ENCODE data around the gene ZNF320.
A peak's percentile ranks its signal among the peaks of the same experiment; 100 is the strongest.
"Not testable (repeated sequence)": the region's sequence is repeated elsewhere in the genome, so short reads cannot be mapped to it uniquely, and the experiment has no call there.

The ZNF320 gene

DNA sequence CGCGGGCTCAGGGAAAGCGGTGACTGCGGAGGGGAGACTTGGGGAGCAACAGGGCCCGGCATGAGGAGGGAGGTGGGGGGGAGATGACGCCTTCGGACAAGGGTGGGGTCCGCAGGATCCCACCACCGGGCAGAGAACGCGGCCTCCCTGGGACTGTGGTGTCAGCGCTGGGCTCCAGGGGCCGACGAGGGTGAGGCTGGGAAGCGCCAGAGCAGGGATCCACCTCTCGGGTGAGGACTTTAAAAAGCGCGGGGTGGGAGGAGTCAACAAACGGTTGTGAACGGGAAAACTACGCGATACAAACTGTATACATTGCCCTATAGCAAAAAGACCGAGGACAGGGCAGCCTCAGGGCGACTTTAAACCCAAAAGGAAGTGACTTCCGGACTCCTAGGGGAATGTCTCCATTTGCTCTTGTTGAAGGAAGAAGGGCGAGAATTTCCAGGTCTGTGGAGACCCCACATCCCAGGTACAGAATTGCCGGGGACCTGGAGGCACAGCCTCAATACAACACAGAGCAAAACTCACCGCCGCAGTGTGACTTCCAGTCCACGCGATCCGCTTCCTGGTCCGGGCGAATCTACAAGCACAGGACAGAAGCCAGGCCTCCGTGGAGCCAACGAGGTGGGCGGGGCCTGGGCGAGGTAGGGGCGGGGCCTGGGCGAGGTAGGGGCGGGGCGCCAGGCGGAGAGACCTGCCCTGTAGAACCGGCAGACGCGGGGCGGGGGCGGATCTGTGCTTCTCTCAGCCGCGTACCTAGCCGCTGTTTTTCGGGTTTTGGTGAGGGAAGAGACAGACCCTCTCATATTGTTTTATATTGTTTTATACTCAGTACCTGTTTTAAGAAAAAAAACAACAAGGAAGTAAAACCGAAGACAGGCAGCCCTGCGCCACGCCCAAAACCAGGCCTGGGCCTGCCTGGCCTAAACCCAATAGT is 25.7 kb upstream of the ZNF320 start, which contains the start of gene ZNF888:
ZNF888 (minus strand) TSS at position 588 of the 937 bp plus-strand sequence. CDS start 5,555 bp downstream, outside the sequence.
- peak; percentile 74 for DNase-seq (ENCODE audit: low read depth)

DNA sequence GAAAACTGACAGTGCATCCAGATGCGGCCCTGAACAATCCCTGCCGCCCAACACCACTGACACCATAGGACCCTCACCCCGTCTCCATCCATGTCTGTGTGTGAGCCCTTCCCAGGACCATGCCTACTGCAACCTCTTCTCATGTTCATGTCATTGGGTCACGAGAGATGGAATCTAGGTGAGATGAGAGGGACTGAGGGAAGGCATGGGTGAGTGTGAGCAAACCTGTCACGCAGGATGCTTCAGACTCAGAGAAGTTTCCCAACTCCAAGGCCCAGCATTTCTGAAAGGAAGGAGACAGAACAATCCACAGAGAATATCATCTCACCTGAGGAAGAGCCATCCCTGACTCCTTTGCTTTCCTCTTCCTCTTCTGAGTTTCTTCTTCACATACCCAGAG is 20.1 kb upstream of the ZNF320 start:
- no peak for DNase-seq (ENCODE audit: low read depth)

DNA sequence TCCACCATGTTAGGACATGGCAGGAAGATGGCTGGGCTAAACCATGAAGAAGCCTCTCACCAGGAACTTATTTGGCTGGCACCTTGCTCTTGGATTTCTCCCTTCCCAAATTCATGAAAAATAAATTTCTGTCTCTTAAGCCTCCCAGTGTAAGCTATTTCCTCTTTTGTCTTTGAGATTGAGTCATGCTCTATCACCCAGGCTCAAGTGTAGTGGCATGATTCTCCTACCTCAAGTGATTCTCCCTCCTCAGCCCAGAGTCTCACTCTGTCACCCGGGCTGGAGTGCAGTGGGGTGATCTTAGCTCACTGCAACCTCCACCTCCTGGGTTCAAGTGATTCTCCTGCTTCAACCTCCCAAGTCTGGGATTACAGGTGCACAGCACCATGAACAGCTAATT is 13.2 kb upstream of the ZNF320 start:
- DNase-seq (ENCODE audit: low read depth) = no peak

DNA sequence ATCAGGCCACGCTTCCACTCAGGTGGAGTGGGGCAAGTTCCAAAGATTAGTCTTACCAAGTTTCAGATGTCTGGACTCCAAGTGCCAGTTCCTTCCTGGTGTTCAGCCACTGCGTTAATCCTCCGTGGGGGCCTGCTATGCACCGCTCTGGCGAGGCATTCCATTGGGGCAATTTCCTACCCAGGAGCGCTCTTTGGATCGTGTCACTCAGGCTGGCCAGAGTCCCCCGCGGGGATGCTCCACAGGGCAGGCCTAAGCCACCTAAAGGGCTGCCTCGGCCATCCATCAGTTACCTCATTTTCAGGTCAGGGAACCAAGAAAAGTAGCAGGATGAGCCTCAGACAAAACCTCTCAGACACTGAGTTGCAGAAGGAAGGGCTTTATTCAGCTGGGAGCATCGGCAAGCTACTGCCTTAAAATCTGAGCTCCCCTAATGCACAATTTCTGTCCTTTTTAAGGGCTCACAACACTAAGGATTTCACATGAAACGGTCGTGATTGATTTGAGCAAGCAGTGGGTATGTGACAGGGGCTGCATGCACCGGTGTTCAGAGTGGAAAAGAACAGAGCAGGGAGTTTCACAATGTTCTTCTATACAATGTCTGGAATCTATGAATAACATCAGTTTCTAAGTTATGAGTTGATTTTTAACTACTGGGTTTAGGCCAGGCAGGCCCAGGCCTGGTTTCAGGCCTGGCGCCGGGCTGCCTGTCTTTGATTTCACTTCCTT is 6.8 kb upstream of the ZNF320 start:
- DNase-seq (ENCODE audit: low read depth) = not testable (repeated sequence)

DNA sequence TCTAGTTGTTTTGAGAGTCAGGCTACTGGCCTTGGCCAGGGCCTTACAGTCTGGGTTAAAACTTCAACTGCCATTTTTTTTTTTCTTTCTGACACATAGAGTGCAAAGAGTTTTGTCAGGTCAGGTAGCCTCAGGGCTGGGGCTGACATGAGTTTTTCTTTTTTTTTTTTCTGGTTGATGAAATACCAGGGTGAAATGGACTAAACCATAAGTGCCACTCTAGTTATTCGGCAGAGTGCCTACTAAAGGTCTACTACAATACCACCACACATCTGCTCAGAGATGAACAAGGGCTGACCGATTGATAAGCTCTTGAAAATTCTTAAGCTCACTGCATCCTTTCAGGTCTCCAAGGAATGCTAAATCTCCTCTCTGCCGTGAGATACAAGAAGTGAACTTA is 4.4 kb upstream of the ZNF320 start:
- DNase-seq (ENCODE audit: low read depth) = no peak

DNA sequence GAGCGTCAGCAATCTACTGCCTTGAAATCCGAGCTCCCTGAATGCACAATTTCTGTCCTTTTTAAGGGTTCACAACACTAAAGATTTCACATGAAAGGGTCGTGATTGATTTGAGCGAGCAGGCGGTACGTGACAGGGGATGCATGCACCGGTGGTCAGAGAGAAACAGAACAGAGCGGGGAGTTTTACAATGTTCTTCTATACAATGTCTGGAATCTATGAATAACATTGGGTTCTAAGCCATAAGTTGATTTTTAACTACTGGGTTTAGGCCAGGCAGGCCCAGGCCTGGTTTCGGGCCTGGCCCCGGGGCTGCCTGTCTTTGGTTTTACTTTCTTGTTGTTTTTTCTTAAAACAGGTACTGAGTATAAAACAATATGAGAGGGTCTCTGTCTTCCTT is 1.2 kb upstream of the ZNF320 start:
- not testable (repeated sequence) for DNase-seq (ENCODE audit: low read depth)

DNA sequence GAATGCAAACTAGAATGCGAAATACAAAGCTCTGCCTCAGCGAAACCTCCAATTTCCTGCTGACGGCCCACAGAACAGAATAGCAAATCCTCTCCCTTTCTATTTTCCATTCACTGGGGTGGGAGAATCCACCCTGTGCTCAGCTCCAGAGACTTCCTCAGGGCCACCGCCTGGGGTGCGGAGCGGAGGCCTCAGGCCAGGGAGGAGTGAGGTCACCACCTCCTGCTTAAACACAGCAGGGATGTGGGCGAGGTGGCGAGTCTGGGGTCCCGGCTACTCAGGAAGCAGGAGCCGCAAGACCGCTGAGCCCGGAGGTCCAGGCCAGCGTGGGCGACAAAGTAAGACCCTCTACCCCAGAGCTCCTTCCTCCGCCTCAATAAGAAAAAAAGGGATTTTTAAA is 666 bp upstream of the ZNF320 start:
- no peak for DNase-seq (ENCODE audit: low read depth)

DNA sequence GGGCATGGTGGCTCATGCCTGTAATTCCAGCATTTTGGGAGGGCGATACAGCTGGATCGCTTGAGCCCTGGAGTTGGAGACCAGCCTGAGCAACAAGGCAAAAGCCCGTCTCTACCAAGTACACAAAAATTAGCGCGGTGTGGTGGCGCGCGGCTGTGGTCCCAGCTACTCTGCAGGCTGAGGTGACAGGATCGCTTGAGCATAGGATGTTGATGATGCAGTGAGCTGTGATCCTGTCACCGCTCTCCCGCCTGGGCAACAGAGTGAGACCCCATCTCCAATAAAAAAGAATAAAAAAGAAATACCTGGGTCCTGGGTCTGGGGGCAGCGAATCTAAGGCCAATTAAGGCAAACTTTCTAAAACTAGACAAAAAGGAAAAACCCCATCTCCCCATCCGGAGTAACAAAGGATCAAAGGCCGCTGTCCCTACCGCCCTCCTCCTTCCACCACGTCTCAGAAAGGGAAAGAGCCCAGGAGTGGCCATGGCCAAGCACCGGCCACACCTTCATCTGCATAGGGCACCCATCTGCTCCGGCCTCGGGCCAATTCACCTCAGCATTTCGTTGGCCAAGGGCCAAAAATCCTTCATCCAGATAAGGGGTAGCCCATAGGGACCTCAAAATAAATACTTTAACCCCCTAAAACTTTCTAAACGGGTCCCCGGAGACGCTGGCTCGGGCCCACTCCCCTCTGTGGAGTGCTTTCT is 851 bp downstream of the ZNF320 start:
- DNase-seq (ENCODE audit: low read depth) = no peak

DNA sequence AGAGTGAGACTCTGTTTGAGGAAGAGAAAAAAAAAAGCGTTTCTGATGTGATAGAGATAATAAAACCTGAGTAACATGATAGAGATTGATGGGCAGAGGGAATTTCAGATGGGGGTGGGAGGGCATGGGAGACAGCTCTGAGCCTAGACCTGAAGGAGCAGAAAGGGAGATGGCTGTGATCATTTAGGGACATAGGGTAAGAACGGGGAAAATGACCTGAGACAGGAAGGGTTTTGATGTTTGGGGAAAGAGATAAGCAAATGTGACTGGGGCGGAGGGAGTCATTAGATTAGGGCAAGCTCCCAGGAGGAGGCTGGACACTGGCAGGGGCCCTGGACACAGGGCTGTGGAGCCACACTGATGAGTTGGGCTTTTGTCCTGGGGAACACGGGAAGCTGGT is 6.1 kb downstream of the ZNF320 start:
- DNase-seq (ENCODE audit: low read depth) = no peak

DNA sequence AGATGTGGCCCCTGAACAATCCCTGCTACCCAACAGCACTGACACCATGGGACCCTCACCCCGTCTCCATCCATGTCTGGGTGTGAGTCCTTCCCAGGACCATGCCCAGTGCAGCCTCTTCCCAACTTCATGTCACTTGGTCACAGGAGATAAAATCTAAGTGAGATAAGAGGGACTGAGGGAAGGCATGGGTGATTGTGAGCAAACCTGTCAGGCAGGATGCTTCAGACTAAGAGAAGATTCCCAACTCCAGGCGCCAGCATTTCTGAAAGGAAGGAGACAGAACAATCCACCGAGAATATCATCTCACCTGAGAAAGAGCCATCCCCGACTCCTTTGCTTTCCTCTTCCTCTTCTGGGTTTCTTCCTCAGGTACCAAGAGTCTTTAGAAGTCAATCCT is 7.5 kb downstream of the ZNF320 start:
- DNase-seq (ENCODE audit: low read depth) = no peak

DNA sequence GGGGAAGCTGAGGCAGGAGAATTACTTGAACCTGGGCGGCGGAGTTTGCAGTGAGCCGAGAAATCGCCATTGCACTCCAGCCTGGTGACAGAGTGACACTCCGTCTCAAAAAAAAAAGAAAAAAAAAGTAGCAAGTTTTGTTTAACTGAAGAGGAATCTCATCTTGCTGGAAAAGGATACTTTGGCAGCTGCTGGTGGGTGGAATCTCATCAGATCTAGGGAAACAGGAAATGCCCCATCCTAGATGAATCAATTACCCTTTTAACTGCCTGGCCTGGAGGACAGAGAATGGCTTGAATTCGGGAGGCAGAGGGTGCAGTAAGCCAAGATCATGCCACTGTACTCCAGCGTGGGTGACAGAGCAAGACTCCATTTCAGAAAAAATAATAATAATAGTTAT is 8.4 kb downstream of the ZNF320 start:
- no peak for DNase-seq (ENCODE audit: low read depth)

DNA sequence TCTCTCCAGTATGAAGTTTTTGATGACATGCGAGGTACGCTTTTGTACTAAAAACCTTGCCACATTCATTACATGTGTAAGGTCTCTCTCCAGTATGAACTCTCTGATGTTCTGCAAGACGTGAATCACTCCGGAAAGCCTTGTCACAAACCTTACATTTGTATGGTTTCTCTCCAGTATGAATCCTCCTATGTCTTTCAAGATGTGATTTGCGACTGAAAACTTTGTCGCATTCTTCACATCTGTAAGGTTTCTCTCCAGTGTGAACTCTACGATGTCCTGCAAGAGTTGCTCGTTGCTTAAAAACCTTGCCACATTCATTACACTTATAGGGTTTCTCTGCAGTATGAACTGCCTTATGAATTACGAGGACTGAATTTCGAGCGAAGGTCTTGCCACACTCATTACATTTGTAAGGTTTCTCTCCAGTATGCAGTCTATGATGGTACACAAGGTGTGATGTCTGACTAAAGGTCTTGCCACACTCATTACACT is 16.5 kb downstream of the ZNF320 start:
- DNase-seq (ENCODE audit: low read depth) = no peak

DNA sequence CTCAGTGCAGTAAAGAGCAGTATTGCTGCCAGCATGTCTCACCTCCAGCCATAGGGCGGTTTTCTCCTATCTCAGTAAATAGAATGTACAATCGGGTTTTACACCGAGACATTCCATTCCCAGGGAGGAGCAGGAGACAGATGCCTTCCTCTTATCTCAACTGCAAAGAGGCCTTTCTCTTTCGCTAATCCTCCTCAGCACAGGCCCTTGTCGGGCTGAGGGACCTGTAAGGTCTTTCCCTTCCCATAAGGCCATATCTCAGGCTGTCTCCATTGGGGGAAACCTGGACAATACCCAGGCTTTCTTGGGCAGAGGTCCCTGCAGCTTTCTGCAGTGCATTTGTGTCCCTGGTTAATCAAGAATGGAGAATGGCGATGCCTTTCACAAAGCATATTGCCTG is 24.4 kb downstream of the ZNF320 start:
- not testable (repeated sequence) for DNase-seq (ENCODE audit: low read depth)

DNA sequence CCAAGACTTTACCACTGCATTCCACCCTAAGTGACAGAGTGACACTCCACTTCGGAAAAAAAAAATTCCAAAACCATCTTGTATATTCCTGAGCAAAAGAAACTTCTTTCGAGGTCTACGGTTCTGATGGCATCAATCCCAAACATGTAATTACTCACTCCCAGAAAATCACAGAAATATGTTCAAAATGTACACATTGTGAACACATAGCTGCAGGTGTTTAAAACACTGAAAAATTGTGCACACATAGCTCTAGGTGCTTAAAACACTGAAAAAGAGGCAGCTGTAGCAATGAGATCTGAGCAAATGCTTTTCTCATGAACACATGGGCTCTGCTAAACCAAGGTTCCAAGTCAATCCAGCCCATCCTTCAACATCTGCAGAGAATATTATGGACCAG is 26.0 kb downstream of the ZNF320 start:
- DNase-seq (ENCODE audit: low read depth) = no peak

DNA sequence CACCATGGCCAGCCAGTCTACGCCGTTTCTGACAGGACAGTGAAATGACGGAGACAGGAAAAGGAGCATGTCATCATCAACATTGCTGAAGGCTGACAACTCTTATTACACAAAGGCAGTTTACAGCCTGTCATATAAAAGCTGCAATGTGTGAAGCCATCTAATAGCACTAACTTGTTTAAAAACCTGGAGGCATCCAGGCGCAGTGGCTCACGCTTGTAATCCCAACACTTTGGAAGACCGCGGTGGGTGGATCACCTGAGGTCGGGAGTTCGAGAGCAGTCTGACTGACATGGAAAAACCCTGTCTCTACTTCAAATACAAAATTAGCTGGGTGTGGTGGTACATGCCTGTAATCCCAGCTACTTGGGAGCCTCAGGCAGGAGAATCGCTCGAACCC is 29.4 kb downstream of the ZNF320 start:
- DNase-seq (ENCODE audit: low read depth) = not testable (repeated sequence)

DNA sequence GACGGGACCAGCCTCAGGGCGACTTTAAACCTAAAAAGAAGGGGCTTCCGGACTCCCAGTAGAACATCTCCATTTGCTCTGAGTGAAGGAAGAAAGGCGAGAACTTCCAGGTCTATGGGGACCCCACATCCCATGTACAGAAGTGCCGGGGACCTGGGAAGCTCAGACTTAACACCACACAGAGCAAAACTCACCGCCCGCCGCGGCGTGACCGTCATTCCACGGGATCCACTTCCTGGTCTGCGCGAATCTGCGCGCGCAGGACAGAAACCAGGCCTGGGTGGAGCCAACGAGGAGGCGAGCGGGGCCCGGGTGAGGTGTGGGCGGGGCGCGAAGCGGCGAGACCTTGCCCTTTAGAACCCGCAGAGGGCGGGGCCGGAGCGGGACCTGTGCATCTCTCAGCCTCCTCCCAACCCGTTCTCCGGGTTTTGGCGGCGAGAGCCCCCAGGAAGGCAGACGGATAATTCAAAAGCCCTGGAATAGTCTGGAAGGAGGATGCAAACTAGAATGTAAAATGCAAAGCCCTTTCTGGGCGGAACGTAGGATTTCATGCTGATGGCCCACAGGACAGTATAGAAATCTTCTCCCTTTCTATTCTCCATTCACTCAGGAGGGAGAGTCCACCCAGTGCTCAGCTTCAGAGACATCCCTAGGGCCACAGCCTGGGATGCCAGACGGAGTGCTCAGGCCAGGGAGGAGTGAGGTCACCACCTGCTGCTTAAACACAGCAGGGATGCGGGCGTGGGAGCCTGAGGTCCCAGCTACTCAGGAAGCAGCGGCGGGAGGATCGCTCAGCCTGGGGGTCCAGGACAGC is 39.9 kb downstream of the ZNF320 start, which contains the start of gene ZNF468:
ZNF468 (minus strand) TSS at position 242 of the 814 bp plus-strand sequence. CDS start 3,347 bp downstream, outside the sequence.
- DNase-seq (ENCODE audit: low read depth) = peak; percentile 66

DNA sequence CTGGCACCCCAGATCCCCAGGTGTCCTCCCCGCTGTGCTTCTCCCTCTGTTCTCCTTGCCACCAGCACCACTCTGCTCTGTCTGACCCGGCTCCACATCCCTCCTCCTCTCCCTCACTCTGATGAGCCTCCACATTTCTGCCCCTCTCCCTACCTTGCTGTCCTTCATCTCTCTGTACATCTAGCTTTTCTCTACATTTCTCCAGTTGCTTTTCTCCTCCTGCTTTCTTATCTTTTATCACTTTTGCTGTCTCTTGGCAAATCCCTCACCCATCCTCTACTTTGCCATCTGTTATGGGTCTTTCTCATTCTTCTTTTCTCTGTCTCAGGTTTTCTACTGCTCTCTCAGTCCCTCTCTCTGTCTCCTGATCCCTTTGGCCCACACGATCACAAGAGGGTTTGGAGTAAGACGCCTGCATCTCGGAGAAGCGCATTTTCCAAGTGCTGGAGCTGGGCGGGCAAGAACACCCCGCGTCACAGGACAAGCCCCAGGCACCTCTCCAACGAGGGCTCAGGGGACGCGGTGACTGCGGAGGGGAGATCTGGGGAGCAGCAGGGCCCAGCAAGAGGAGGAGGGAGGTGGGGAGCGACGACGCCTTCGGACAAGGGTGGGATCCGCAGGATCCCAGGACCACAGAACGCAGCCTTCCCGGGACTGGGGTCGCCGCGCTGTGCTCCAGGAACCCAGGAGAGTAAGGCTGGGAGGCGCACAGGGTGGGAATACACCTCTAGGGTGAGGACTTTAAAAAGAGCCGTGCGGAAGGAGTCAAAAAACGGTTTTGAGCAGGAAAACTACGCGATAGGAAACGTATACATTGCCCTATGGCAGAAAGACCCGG is 40.7 kb downstream of the ZNF320 start:
- not testable (repeated sequence) for DNase-seq (ENCODE audit: low read depth)
